ENCODE data around the gene RNF213.

The RNF213 gene

DNA sequence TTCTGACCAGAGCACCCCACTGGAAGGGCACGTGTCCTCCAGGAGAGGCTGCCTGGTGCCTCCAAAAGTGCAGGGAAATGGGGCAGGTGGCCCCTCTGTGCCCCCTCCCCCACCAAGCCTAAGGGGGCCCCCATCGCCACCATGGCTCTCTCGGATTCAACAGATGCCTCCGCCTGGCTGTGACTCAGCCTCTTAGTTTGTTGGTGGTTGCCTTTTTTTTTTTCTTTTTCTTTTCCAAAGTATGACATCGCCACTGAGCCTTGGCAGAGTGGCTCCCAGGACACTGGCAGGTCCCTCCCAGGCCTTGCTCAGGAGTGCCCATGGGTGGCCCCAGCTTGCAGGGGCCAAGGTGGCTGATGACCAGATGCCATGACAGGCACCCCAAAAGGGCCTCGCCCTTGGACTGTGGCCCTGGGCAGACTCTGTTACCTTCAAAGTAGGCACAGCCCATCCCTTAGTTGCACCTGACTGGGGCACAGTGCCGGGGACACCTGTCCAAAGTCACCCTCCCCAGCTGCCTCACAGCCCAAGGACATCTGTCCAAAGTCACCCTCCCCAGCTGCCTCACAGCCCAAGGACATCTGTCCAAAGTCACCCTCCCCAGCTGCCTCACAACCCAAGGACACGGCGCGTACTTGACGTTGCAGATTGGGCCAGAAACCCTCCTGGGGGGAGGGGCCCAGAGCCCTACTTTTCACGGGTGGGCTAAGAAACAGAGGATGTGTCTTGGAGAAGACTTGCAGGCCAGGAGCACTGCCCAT, 186.2 kb downstream of the RNF213 start:
- DNase-seq (ENCODE audit: low read depth in 1 of 2, low spot score in 1 of 2): no peak

DNA sequence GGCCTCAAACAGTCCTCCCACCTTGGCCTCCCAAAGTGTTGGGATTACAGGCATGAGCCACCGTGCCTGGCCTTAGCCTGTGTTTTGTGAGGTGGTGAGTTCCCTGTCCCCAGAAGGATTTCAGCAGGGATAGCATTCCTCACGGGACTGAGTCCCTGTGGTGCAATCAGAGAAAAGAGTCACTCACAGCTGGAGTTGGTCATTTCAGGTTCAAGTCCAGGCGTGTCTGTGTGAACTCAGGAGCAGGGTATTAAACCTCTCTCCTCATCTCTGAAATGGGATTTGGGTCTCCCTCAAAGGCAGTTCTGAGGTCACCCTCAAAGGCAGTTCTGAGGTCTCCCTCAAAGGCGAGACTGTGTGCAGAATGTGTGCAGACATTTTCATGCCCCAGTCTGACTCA, 187.1 kb downstream of the RNF213 start:
- no peak for DNase-seq (ENCODE audit: low read depth in 1 of 2, low spot score in 1 of 2)
